ENCODE data around the gene DUSP1.

DUSP1 gene

GRCh38 chr5:172749881-172750633, 20.9 kb downstream of the DUSP1 start:
- Histone ChIP-seq H3K36me3 (ENCODE audit: control insufficient read depth, insufficient read depth, low read length) (no peaks in the 10 kb centered on the region), H3K9me3 (ENCODE audit: control insufficient read depth, insufficient read depth, low read length) (no peaks in the 10 kb centered on the region), H3K27ac (ENCODE audit: low read length) (no peak overlapping the region), H3K4me3 (ENCODE audit: low read length) (no peak overlapping the region), H3K27me3 (ENCODE audit: control insufficient read depth, insufficient read depth, low read length) (no peaks in the 10 kb centered on the region; the same call in 1 of the 2 replicates), H3K4me1 (ENCODE audit: control insufficient read depth, insufficient read depth, low read length) (peaks cover 1% of the 10 kb centered on the region; the same call in 1 of the 2 replicates)
- DNase-seq (ENCODE audit: low read depth, low spot score): no peak
- WGBS (ENCODE audit: insufficient coverage, insufficient read length): no CpG with 5 or more reads among the region's 19 CpGs

- H3K4me1 ChIP-seq (ENCODE audit: control insufficient read depth, insufficient read depth, low read length): peaks cover 1% of the 10 kb centered on the region; the same call in 1 of the 2 replicates
- no peaks in the 10 kb centered on the region; the same call in 1 of the 2 replicates for H3K27me3 ChIP-seq (ENCODE audit: control insufficient read depth, insufficient read depth, low read length)
- WGBS (ENCODE audit: insufficient coverage, insufficient read length): no CpG with 5 or more reads among the region's 7 CpGs
- no peaks in the 10 kb centered on the region for H3K36me3 ChIP-seq (ENCODE audit: control insufficient read depth, insufficient read depth, low read length)
- no peaks in the 10 kb centered on the region for H3K9me3 ChIP-seq (ENCODE audit: control insufficient read depth, insufficient read depth, low read length)
- no peak overlapping the region for H3K4me3 ChIP-seq (ENCODE audit: low read length)
- no peak overlapping the region for H3K27ac ChIP-seq (ENCODE audit: low read length)
- DNase-seq (ENCODE audit: low read depth, low spot score): no peak
These were observed 21.9 kb downstream of the DUSP1 start for GRCh38 chr5:172749076-172749475.

GRCh38 chr5:172748341-172748843, 22.6 kb downstream of the DUSP1 start:
- Histone ChIP-seq H3K9me3 (ENCODE audit: control insufficient read depth, insufficient read depth, low read length) (no peaks in the 10 kb centered on the region), H3K4me3 (ENCODE audit: low read length) (peak overlapping the region; percentile 3; the same call in 1 of the 2 replicates), H3K4me1 (ENCODE audit: control insufficient read depth, insufficient read depth, low read length) (peaks cover 1% of the 10 kb centered on the region; the same call in 1 of the 2 replicates), H3K27ac (ENCODE audit: low read length) (no peak overlapping the region), H3K27me3 (ENCODE audit: control insufficient read depth, insufficient read depth, low read length) (no peaks in the 10 kb centered on the region; the same call in 1 of the 2 replicates), H3K36me3 (ENCODE audit: control insufficient read depth, insufficient read depth, low read length) (no peaks in the 10 kb centered on the region)
- no CpG with 5 or more reads among the region's 36 CpGs for WGBS (ENCODE audit: insufficient coverage, insufficient read length)
- no peak for DNase-seq (ENCODE audit: low read depth, low spot score)

- Histone ChIP-seq H3K4me1 (ENCODE audit: control insufficient read depth, insufficient read depth, low read length) (peaks cover 1% of the 10 kb centered on the region; the same call in 1 of the 2 replicates), H3K9me3 (ENCODE audit: control insufficient read depth, insufficient read depth, low read length) (no peaks in the 10 kb centered on the region), H3K36me3 (ENCODE audit: control insufficient read depth, insufficient read depth, low read length) (no peaks in the 10 kb centered on the region), H3K27me3 (ENCODE audit: control insufficient read depth, insufficient read depth, low read length) (no peaks in the 10 kb centered on the region; the same call in 1 of the 2 replicates), H3K4me3 (ENCODE audit: low read length) (no peak overlapping the region), H3K27ac (ENCODE audit: low read length) (no peak overlapping the region)
- no CpG with 5 or more reads among the region's 3 CpGs for WGBS (ENCODE audit: insufficient coverage, insufficient read length)
- DNase-seq (ENCODE audit: low read depth, low spot score): no peak
These were observed 23.5 kb downstream of the DUSP1 start for GRCh38 chr5:172747471-172747870.

- H3K27ac ChIP-seq (ENCODE audit: low read length): no peak overlapping the region
- no peaks in the 10 kb centered on the region for H3K36me3 ChIP-seq (ENCODE audit: control insufficient read depth, insufficient read depth, low read length)
- peaks cover 1% of the 10 kb centered on the region; the same call in 1 of the 2 replicates for H3K4me1 ChIP-seq (ENCODE audit: control insufficient read depth, insufficient read depth, low read length)
- no peak overlapping the region for H3K4me3 ChIP-seq (ENCODE audit: low read length)
- H3K9me3 ChIP-seq (ENCODE audit: control insufficient read depth, insufficient read depth, low read length): no peaks in the 10 kb centered on the region
- WGBS (ENCODE audit: insufficient coverage, insufficient read length): no CpG with 5 or more reads among the region's 3 CpGs
- H3K27me3 ChIP-seq (ENCODE audit: control insufficient read depth, insufficient read depth, low read length): no peaks in the 10 kb centered on the region; the same call in 1 of the 2 replicates
- no peak for DNase-seq (ENCODE audit: low read depth, low spot score)
These were observed 24.3 kb downstream of the DUSP1 start for GRCh38 chr5:172746725-172747124.

- WGBS (ENCODE audit: insufficient coverage, insufficient read length): no CpG with 5 or more reads among the region's 3 CpGs
- H3K36me3 ChIP-seq (ENCODE audit: control insufficient read depth, insufficient read depth, low read length): no peaks in the 10 kb centered on the region
- H3K27ac ChIP-seq (ENCODE audit: low read length): no peak overlapping the region
- no peaks in the 10 kb centered on the region; the same call in 1 of the 2 replicates for H3K27me3 ChIP-seq (ENCODE audit: control insufficient read depth, insufficient read depth, low read length)
- no peak overlapping the region for H3K4me3 ChIP-seq (ENCODE audit: low read length)
- no peak for DNase-seq (ENCODE audit: low read depth, low spot score)
- H3K4me1 ChIP-seq (ENCODE audit: control insufficient read depth, insufficient read depth, low read length): peaks cover 1% of the 10 kb centered on the region; the same call in 1 of the 2 replicates
- H3K9me3 ChIP-seq (ENCODE audit: control insufficient read depth, insufficient read depth, low read length): no peaks in the 10 kb centered on the region
These were observed 25.2 kb downstream of the DUSP1 start for GRCh38 chr5:172745838-172746237.

- H3K9me3 ChIP-seq (ENCODE audit: control insufficient read depth, insufficient read depth, low read length): no peaks in the 10 kb centered on the region
- H3K27me3 ChIP-seq (ENCODE audit: control insufficient read depth, insufficient read depth, low read length): no peaks in the 10 kb centered on the region; the same call in 1 of the 2 replicates
- H3K4me3 ChIP-seq (ENCODE audit: low read length): no peak overlapping the region
- no peak for DNase-seq (ENCODE audit: low read depth, low spot score)
- H3K4me1 ChIP-seq (ENCODE audit: control insufficient read depth, insufficient read depth, low read length): peaks cover 1% of the 10 kb centered on the region; the same call in 1 of the 2 replicates
- H3K36me3 ChIP-seq (ENCODE audit: control insufficient read depth, insufficient read depth, low read length): no peaks in the 10 kb centered on the region
- no peak overlapping the region for H3K27ac ChIP-seq (ENCODE audit: low read length)
- WGBS (ENCODE audit: insufficient coverage, insufficient read length): no CpG with 5 or more reads among the region's 8 CpGs
These were observed 25.6 kb downstream of the DUSP1 start for GRCh38 chr5:172745406-172745805.

GRCh38 chr5:172744123-172745104, 26.6 kb downstream of the DUSP1 start:
- no peak for DNase-seq (ENCODE audit: low read depth, low spot score)
- Histone ChIP-seq H3K27me3 (ENCODE audit: control insufficient read depth, insufficient read depth, low read length) (no peaks in the 10 kb centered on the region; the same call in 1 of the 2 replicates), H3K4me3 (ENCODE audit: low read length) (no peak overlapping the region), H3K27ac (ENCODE audit: low read length) (no peak overlapping the region), H3K9me3 (ENCODE audit: control insufficient read depth, insufficient read depth, low read length) (no peaks in the 10 kb centered on the region), H3K36me3 (ENCODE audit: control insufficient read depth, insufficient read depth, low read length) (no peaks in the 10 kb centered on the region), H3K4me1 (ENCODE audit: control insufficient read depth, insufficient read depth, low read length) (peaks cover 1% of the 10 kb centered on the region; the same call in 1 of the 2 replicates)
- WGBS (ENCODE audit: insufficient coverage, insufficient read length): no CpG with 5 or more reads among the region's 12 CpGs

- Histone ChIP-seq H3K4me1 (ENCODE audit: control insufficient read depth, insufficient read depth, low read length) (no peaks in the 10 kb centered on the region), H3K9me3 (ENCODE audit: control insufficient read depth, insufficient read depth, low read length) (no peaks in the 10 kb centered on the region), H3K4me3 (ENCODE audit: low read length) (no peak overlapping the region), H3K27ac (ENCODE audit: low read length) (no peak overlapping the region), H3K36me3 (ENCODE audit: control insufficient read depth, insufficient read depth, low read length) (no peaks in the 10 kb centered on the region), H3K27me3 (ENCODE audit: control insufficient read depth, insufficient read depth, low read length) (no peaks in the 10 kb centered on the region; the same call in 1 of the 2 replicates)
- WGBS (ENCODE audit: insufficient coverage, insufficient read length): no CpG with 5 or more reads among the region's 7 CpGs
- no peak for DNase-seq (ENCODE audit: low read depth, low spot score)
These were observed 27.7 kb downstream of the DUSP1 start for GRCh38 chr5:172743112-172743959.

All from iPS DF 6.9 (cell line).